ENCODE results near the gene WDR90. TPM values are rescaled to one million over a fixed set of nuclear protein-coding genes. Genes with fewer than 3 reads are reported as not detected.

The WDR90 gene
- total RNA-seq, 1 experiment from 2014 or later = 68.2 TPM

DNA sequence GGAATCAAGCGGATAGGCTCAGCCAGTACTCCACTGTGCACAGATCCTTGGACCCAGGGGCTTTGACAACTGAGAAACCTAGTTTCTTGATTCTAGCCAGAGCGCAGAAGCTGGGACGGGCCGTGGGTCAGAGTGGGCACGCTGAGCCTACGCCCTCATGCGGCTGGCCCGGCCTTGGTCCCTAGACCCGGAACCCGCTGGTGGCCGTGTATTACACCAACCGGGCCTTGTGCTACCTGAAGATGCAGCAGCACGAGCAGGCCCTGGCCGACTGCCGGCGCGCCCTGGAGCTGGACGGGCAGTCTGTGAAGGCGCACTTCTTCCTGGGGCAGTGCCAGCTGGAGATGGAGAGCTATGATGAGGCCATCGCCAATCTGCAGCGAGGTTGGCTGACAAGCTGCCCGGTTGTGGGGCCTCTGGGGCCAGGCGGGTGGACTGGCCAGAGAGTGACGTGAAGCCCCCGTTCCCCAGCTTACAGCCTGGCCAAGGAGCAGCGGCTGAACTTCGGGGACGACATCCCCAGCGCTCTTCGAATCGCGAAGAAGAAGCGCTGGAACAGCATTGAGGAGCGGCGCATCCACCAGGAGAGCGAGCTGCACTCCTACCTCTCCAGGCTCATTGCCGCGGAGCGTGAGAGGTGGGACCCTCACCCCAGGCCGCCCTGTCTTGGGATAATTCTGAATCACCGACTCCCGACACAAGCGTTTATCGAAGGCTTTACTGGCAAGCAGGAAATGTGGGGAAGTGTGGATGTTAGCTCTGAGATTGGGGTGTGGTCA is 32.0 kb downstream of the WDR90 start:
- peaks cover 2% of the 10 kb centered on the region; the same call in 1 of the 2 replicates for H3K79me2 ChIP-seq (ENCODE audit: insufficient read depth, low read length)
- no peak overlapping the region for H3K18ac ChIP-seq (ENCODE audit: insufficient read length, low read depth, low read length)
- Mint-ChIP-seq H3K9me3 (no peaks in the 10 kb centered on the region), H3K27ac (no peak overlapping the region), H3K4me3 (peak overlapping the region; percentile 81 to 86), H3K4me1 (peaks cover 17 to 35% of the 10 kb centered on the region in 2 experiments), H3K36me3 (ENCODE audit: insufficient read depth in 1 of 3, low read depth in 3 of 3) (peaks cover 14 to 33% (median 32%) of the 10 kb centered on the region in 3 experiments; a peak in 6 of 7 replicates), H3K27me3 (ENCODE audit: low read depth) (no peaks in the 10 kb centered on the region; the same call in 1 of the 2 replicates)
- peak overlapping the region; percentile 71 for H3K4me2 ChIP-seq (ENCODE audit: insufficient read depth, insufficient read length, low read length)
- H2AK5ac ChIP-seq (ENCODE audit: insufficient read length, low read length) = no peak overlapping the region
- H3K4ac ChIP-seq (ENCODE audit: low read depth, low read length) = no peak overlapping the region
- H4K91ac ChIP-seq (ENCODE audit: insufficient read length, low read depth, low read length) = no peak overlapping the region
- H2BK15ac ChIP-seq (ENCODE audit: low read depth, low read length) = no peak overlapping the region
- H3K9ac ChIP-seq (ENCODE audit: extremely low read depth, insufficient read length, low read length) = peak overlapping the region; percentile 14
- no CpG with 5 or more reads among the region's 44 CpGs for WGBS (ENCODE audit: extremely low coverage, insufficient read length, low lambda C conversion rate)
- no peaks in the 10 kb centered on the region for H3K4me1 ChIP-seq (ENCODE audit: insufficient read depth, low read length)
- no peak overlapping the region for H4K8ac ChIP-seq (replicated peaks; ENCODE audit: insufficient read length, low read depth, low read length)
- no peak overlapping the region for H3T11ph ChIP-seq (ENCODE audit: low read length)
- no peak overlapping the region for H2BK20ac ChIP-seq (ENCODE audit: low read depth, low read length, poor library complexity, severe bottlenecking)
- H3K27me3 ChIP-seq (ENCODE audit: insufficient read depth, low read length) = no peaks in the 10 kb centered on the region
- no peak overlapping the region for H2BK120ac ChIP-seq (ENCODE audit: low read depth, low read length, poor library complexity, severe bottlenecking)
- no peak overlapping the region for H2AFZ ChIP-seq (ENCODE audit: low read length)
- no peaks in the 10 kb centered on the region for H3K9me3 ChIP-seq (ENCODE audit: control insufficient read depth, low read depth, low read length)
- H3K23ac ChIP-seq (ENCODE audit: insufficient read length, low read depth, low read length) = no peak overlapping the region
- TF ChIP-seq, protein P1, sequence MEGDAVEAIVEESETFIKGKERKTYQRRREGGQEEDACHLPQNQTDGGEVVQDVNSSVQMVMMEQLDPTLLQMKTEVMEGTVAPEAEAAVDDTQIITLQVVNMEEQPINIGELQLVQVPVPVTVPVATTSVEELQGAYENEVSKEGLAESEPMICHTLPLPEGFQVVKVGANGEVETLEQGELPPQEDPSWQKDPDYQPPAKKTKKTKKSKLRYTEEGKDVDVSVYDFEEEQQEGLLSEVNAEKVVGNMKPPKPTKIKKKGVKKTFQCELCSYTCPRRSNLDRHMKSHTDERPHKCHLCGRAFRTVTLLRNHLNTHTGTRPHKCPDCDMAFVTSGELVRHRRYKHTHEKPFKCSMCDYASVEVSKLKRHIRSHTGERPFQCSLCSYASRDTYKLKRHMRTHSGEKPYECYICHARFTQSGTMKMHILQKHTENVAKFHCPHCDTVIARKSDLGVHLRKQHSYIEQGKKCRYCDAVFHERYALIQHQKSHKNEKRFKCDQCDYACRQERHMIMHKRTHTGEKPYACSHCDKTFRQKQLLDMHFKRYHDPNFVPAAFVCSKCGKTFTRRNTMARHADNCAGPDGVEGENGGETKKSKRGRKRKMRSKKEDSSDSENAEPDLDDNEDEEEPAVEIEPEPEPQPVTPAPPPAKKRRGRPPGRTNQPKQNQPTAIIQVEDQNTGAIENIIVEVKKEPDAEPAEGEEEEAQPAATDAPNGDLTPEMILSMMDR (conservative IDR thresholded peaks at IDR 0.05) = 0 out of 3 replicates have a peak, but pooled peaks have one; percentile 16
- H3K79me1 ChIP-seq (ENCODE audit: insufficient read depth, low read depth, low read length, poor library complexity, severe bottlenecking) = no peaks in the 10 kb centered on the region
- no peak overlapping the region for H4K5ac ChIP-seq (ENCODE audit: insufficient read length, low read depth, low read length)
- no peak overlapping the region for H3K27ac ChIP-seq (ENCODE audit: insufficient read length, low read depth, low read length)
- DNase-seq = no peak
- H3K23me2 ChIP-seq (ENCODE audit: insufficient read length, low read depth, low read length, poor library complexity, severe bottlenecking) = peaks cover 11% of the 10 kb centered on the region
- no peak overlapping the region for H2BK5ac ChIP-seq (ENCODE audit: insufficient read length, low read length)
- no peak overlapping the region for H2BK12ac ChIP-seq (ENCODE audit: insufficient read length, low read depth, low read length)
- no peaks in the 10 kb centered on the region for H4K20me1 ChIP-seq (ENCODE audit: control insufficient read depth, insufficient read depth, insufficient read length)
- no peak overlapping the region for H3K56ac ChIP-seq (ENCODE audit: insufficient read length, low read depth, low read length)
- no peak overlapping the region for H3K14ac ChIP-seq (ENCODE audit: insufficient read depth, low read length)
